CD4-positive, alpha-beta T cell (primary cell): ENCODE measurements around the gene CASS4. TPM values are rescaled to one million over a fixed set of nuclear protein-coding genes. Genes with fewer than 3 reads are reported as not detected.

Experiments
- ATAC-seq: fragments of 200-7000 bp; cut with Tn5 transposase; one replicate; pipeline ENCODE4 v1.10.0; 2022; ENCODE audit warnings: mild to moderate bottlenecking; ENCODE audit not compliant: poor library complexity
- CTCF ChIA-PET: fragments of 350-600 bp; sonication (Branson Sonifier 250); formaldehyde crosslinking; loops from one replicate; lab custom pipeline; 2021; ENCODE audit warnings: antibody characterized with exemption, inconsistent platforms; lab: Charles Lee
- POLR2A ChIA-PET: fragments of 350-600 bp; sonication (Branson Sonifier 250); formaldehyde crosslinking; loops from one replicate; lab custom pipeline; 2021; ENCODE audit warnings: antibody characterized with exemption, inconsistent platforms; lab: Charles Lee
- DNase-seq, 14 experiments: peaks; one replicate each; pipeline ENCODE4 v3.0.0-alpha.2; 2013 to 2020; ENCODE audit warnings: mixed read lengths in 2 of 14
- H3K27ac ChIP-seq, 2 donors: one replicate each; pipeline versions ENCODE4 v1.5.1 to v1.7.0; 2013; ENCODE audit warnings: low read length in 2 of 2, low read depth in 1 of 2, mild to moderate bottlenecking in 1 of 2
- H3K27me3 ChIP-seq, 2 experiments: 1 replicate in 1 of 2; 2 replicates in 1 of 2; pipeline versions ENCODE4 v1.6.1 to v1.7.0; 2013; ENCODE audit warnings: low read length in 2 of 2, control low read depth in 1 of 2, mild to moderate bottlenecking in 1 of 2, moderate library complexity in 1 of 2; ENCODE audit not compliant: insufficient read depth in 2 of 2, control insufficient read depth in 1 of 2
- H3K36me3 ChIP-seq: one replicate; pipeline ENCODE4 v1.6.1; 2013; ENCODE audit warnings: low read length, control low read depth; ENCODE audit not compliant: insufficient read depth
- H3K4me1 ChIP-seq: one replicate; pipeline ENCODE4 v1.6.1; 2013; ENCODE audit warnings: low read length, control low read depth; ENCODE audit not compliant: insufficient read depth
- H3K4me3 ChIP-seq: one replicate; pipeline ENCODE4 v1.5.1; 2013; ENCODE audit warnings: mild to moderate bottlenecking, low read length, moderate library complexity
- H3K9me3 ChIP-seq, 2 experiments: 1 replicate in 1 of 2; 2 replicates in 1 of 2; pipeline versions ENCODE4 v1.6.1 to v1.7.0; 2013; ENCODE audit warnings: low read length in 2 of 2, mild to moderate bottlenecking in 2 of 2, control low read depth in 1 of 2, moderate library complexity in 1 of 2; ENCODE audit not compliant: control insufficient read depth in 1 of 2, insufficient read depth in 1 of 2
- H3K27ac Mint-ChIP-seq: one replicate; pipeline ENCODE4 v1.8.0; 2020; ENCODE audit warnings: mixed read lengths
- H3K27me3 Mint-ChIP-seq: one replicate; pipeline ENCODE4 v1.8.0; 2021; ENCODE audit warnings: mixed read lengths
- H3K36me3 Mint-ChIP-seq: one replicate; pipeline ENCODE4 v1.8.0; 2021; ENCODE audit warnings: low read depth, mixed read lengths
- H3K4me1 Mint-ChIP-seq: one replicate; pipeline ENCODE4 v1.8.0; 2021; ENCODE audit warnings: low read depth, mixed read lengths
- H3K4me3 Mint-ChIP-seq: one replicate; pipeline ENCODE4 v1.8.0; 2020; ENCODE audit warnings: mild to moderate bottlenecking, mixed read lengths
- H3K9me3 Mint-ChIP-seq: one replicate; pipeline ENCODE4 v1.8.0; 2020; ENCODE audit warnings: mixed read lengths
- intact Hi-C, 2 experiments: fragments of 100-400 bp; cut with DNase I in 1 of 2; cut with micrococcal nuclease in 1 of 2; formaldehyde crosslinking; loops; one replicate each; pipeline versions ENCODE4 v1.15.1 to v1.9.0; 2023 to 2025; cut with DNase I, micrococcal nuclease
- total RNA-seq, 174 experiments: library from RNA in 2 of 174; stranded (reverse) in 2 of 174; gene quantifications; one replicate each; pipeline ENCODE4 v1.2.3 and lab custom pipeline; 2021 to 2026
- TF ChIP-seq, protein P1 (sequence below): fragments of 200-600 bp; IDR thresholded peaks from one replicate; pipeline ENCODE4 v1.8.0; 2022; ENCODE audit warnings: antibody characterized with exemption, mild to moderate bottlenecking

Gene CASS4
- total RNA-seq, 2 experiments from 2014 or later, result 37.0 to 39.8 TPM

DNA sequence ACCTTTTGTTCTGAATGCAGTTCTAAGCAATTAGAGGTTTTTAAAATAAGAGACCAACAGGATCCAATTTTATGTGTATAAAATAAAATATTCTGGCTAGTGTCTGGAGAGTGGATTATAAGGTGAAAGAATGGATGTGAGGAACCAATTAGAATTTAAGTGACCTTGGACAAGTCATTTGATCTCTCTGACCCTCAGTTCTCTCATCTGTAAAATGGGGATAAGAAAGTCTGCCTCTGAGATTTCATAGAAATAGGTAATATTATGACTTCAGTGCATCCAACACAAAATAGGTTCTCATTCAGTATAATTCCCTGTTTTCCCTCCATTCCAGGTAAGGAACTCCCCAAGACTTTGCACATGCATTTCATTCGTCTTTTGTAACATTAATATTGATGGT, 18.9 kb downstream of the CASS4 start:
- ATAC-seq (no peak), DNase-seq (no peak)
- Mint-ChIP-seq H3K27ac (peak overlapping the region; percentile 78), H3K4me3 (peak overlapping the region; percentile 13), H3K36me3 (peaks cover 24% of the 10 kb centered on the region), H3K4me1 (peaks cover 67% of the 10 kb centered on the region), H3K27me3 (no peaks in the 10 kb centered on the region), H3K9me3 (no peaks in the 10 kb centered on the region)
- ChIA-PET POLR2A (interaction anchor here (0.6 to 1.3 kb wide), 3 partner anchors 10 to 34 kb away, joined by 3 to 7 read pairs (median 3); partner anchors contain the start of gene CASS4), CTCF (no interaction called here)
- Histone ChIP-seq H3K9me3 (no peaks in the 10 kb centered on the region), H3K27ac (no peak overlapping the region), H3K27me3 (no peaks in the 10 kb centered on the region), H3K36me3 (no peaks in the 10 kb centered on the region), H3K4me1 (peaks cover 47% of the 10 kb centered on the region), H3K4me3 (no peak overlapping the region)
- TF ChIP-seq, protein P1, sequence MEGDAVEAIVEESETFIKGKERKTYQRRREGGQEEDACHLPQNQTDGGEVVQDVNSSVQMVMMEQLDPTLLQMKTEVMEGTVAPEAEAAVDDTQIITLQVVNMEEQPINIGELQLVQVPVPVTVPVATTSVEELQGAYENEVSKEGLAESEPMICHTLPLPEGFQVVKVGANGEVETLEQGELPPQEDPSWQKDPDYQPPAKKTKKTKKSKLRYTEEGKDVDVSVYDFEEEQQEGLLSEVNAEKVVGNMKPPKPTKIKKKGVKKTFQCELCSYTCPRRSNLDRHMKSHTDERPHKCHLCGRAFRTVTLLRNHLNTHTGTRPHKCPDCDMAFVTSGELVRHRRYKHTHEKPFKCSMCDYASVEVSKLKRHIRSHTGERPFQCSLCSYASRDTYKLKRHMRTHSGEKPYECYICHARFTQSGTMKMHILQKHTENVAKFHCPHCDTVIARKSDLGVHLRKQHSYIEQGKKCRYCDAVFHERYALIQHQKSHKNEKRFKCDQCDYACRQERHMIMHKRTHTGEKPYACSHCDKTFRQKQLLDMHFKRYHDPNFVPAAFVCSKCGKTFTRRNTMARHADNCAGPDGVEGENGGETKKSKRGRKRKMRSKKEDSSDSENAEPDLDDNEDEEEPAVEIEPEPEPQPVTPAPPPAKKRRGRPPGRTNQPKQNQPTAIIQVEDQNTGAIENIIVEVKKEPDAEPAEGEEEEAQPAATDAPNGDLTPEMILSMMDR, result no peak
- intact Hi-C loops, result no loop called here

DNA sequence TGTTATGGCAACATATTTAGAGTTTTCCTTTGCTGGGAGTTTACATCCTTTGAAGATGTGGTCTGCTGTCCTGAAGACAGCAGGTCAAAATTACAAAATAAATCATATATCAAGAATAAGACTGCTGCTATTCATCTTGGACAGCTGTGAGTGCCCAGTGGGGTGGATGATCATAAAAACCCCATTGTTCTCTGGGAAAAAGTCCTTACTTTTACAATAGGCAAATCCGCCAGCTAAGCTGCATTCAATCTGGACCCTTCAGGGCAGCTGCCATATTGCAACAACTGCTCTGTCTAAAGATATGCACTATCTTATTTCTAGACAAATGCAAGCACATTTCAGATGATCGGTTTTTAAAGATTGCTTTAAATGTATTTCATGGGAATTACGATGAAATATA, 19.4 kb downstream of the CASS4 start:
- Mint-ChIP-seq H3K27me3 (no peaks in the 10 kb centered on the region), H3K36me3 (peaks cover 25% of the 10 kb centered on the region), H3K4me1 (peaks cover 66% of the 10 kb centered on the region), H3K4me3 (no peak overlapping the region), H3K27ac (no peak overlapping the region), H3K9me3 (no peaks in the 10 kb centered on the region)
- no peaks in the 10 kb centered on the region for H3K27me3 ChIP-seq
- intact Hi-C loops, result no loop called here
- H3K36me3 ChIP-seq, result no peaks in the 10 kb centered on the region
- ATAC-seq, result no peak
- no peak for DNase-seq
- ChIA-PET POLR2A (interaction anchor here (0.6 kb wide), 1 partner anchor 31 kb away, joined by 3 read pairs; no protein-coding TSS in a partner anchor), CTCF (interaction anchor here (0.7 kb wide), 1 partner anchor 22 kb away, joined by 4 read pairs; no protein-coding TSS in a partner anchor)
- TF ChIP-seq, protein P1, result no peak
- H3K27ac ChIP-seq, result no peak overlapping the region
- H3K4me3 ChIP-seq, result no peak overlapping the region
- peaks cover 44% of the 10 kb centered on the region for H3K4me1 ChIP-seq
- no peaks in the 10 kb centered on the region for H3K9me3 ChIP-seq

DNA sequence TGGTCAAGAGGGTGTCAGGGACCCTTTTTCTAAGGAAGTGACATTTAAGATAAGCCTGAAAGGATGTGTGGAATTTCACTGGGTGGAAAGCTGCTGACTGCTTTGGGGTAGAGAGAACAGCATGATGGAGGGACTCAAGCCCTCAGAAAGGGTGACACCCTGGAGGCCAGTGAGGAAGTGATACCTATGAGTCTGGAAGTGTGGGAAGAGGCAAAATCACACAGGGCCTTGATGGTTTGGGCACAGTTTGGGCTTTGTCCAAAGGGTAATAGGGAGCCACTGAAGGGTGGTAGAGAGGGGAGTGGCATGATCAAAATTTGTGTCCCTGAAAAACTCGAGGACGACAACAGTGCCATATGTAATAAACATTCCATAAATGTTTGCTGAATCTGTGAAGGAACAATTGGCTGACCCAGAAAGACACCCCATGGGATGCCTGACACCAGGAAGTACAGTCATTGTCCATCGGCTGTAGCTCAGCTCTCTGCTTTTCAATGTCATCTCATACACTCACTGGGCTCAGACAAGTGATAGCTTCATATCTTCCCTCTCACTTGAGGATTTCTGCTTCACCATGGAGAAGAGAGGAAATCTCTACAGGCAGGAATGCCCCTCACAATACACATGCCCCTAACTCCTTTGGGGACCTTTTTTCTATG, 21.3 kb downstream of the CASS4 start:
- Mint-ChIP-seq H3K4me1 (peaks cover 60% of the 10 kb centered on the region), H3K36me3 (peaks cover 39% of the 10 kb centered on the region), H3K27me3 (no peaks in the 10 kb centered on the region), H3K4me3 (no peak overlapping the region), H3K9me3 (no peaks in the 10 kb centered on the region), H3K27ac (peak overlapping the region; percentile 37)
- Histone ChIP-seq H3K27me3 (no peaks in the 10 kb centered on the region), H3K4me1 (peaks cover 56% of the 10 kb centered on the region), H3K9me3 (no peaks in the 10 kb centered on the region), H3K36me3 (peaks cover 17% of the 10 kb centered on the region), H3K4me3 (no peak overlapping the region), H3K27ac (peak overlapping the region in 1 of 2 donors; percentile 31)
- CTCF ChIA-PET, result no interaction called here
- DNase-seq, result no peak
- ATAC-seq, result no peak
- POLR2A ChIA-PET, result interaction anchor here (1.0 to 3.1 kb wide), 3 partner anchors 11 to 21 kb away, joined by 4 to 8 read pairs (median 5); partner anchors contain the start of gene CASS4
- TF ChIP-seq, protein P1, result no peak
- intact Hi-C loops, result no loop called here
